ENCODE results near the gene YBX2.
"Not testable (repeated sequence)": the region's sequence is repeated elsewhere in the genome, so short reads cannot be mapped to it uniquely, and the experiment has no call there.

The YBX2 gene

GRCh38 chr17:7243838-7244237 lies 50.6 kb downstream of the YBX2 start:
- Mint-ChIP-seq H3K4me3 (peak overlapping the region; percentile 95), H3K36me3 (ENCODE audit: low read depth) (peaks cover 54% of the 10 kb centered on the region), H3K4me1 (ENCODE audit: low read depth) (peaks cover 36% of the 10 kb centered on the region)
- not testable (repeated sequence) for DNase-seq (ENCODE audit: low spot score); H3K27ac Mint-ChIP-seq; H3K9me3 Mint-ChIP-seq; H3K27me3 Mint-ChIP-seq (ENCODE audit: low read depth)

- DNase-seq (ENCODE audit: low spot score) = no peak
- Mint-ChIP-seq H3K36me3 (ENCODE audit: low read depth) (peaks cover 51% of the 10 kb centered on the region), H3K4me3 (peak overlapping the region; percentile 95), H3K4me1 (ENCODE audit: low read depth) (peaks cover 31% of the 10 kb centered on the region), H3K9me3 (no peaks in the 10 kb centered on the region), H3K27me3 (ENCODE audit: low read depth) (no peaks in the 10 kb centered on the region), H3K27ac (peak overlapping the region; percentile 84)
Measured at GRCh38 chr17:7243453-7243729, 51.0 kb downstream of the YBX2 start.

- Mint-ChIP-seq H3K36me3 (ENCODE audit: low read depth) (peaks cover 51% of the 10 kb centered on the region), H3K9me3 (no peaks in the 10 kb centered on the region), H3K27me3 (ENCODE audit: low read depth) (no peaks in the 10 kb centered on the region), H3K4me1 (ENCODE audit: low read depth) (peaks cover 31% of the 10 kb centered on the region), H3K4me3 (peak overlapping the region; percentile 95), H3K27ac (peak overlapping the region; percentile 95)
- peak; percentile 90 for DNase-seq (ENCODE audit: low spot score)
Measured at GRCh38 chr17:7242717-7243452, 51.6 kb downstream of the YBX2 start.

GRCh38 chr17:7241783-7242716 lies 52.4 kb downstream of the YBX2 start, which contains the start of gene GABARAP:
GABARAP (minus strand) TSS chr17:7242449; CDS start chr17:7242330, 119 bp downstream.
- DNase-seq (ENCODE audit: low spot score) = peak; percentile 86
- H3K4me3 Mint-ChIP-seq = peak within 1 kb of the TSS; percentile 95
- peaks cover 57% of the 10 kb centered on the region for H3K36me3 Mint-ChIP-seq (ENCODE audit: low read depth)
- peak within 1 kb of the TSS; percentile 95 for H3K27ac Mint-ChIP-seq
- no peaks in the 10 kb centered on the region for H3K27me3 Mint-ChIP-seq (ENCODE audit: low read depth)
- peaks cover 34% of the 10 kb centered on the region for H3K4me1 Mint-ChIP-seq (ENCODE audit: low read depth)
- H3K9me3 Mint-ChIP-seq = no peaks in the 10 kb centered on the region

- Mint-ChIP-seq H3K27me3 (ENCODE audit: low read depth) (no peaks in the 10 kb centered on the region), H3K9me3 (no peaks in the 10 kb centered on the region), H3K4me1 (ENCODE audit: low read depth) (peaks cover 38% of the 10 kb centered on the region), H3K4me3 (peak overlapping the region; percentile 95), H3K27ac (peak overlapping the region; percentile 95), H3K36me3 (ENCODE audit: low read depth) (peaks cover 56% of the 10 kb centered on the region)
- DNase-seq (ENCODE audit: low spot score) = no peak
Measured at GRCh38 chr17:7241090-7241733, 53.2 kb downstream of the YBX2 start.

GRCh38 chr17:7240375-7240774 lies 54.1 kb downstream of the YBX2 start:
- Mint-ChIP-seq H3K27ac (peak overlapping the region; percentile 95), H3K4me1 (ENCODE audit: low read depth) (peaks cover 43% of the 10 kb centered on the region), H3K36me3 (ENCODE audit: low read depth) (peaks cover 58% of the 10 kb centered on the region), H3K9me3 (no peaks in the 10 kb centered on the region), H3K27me3 (ENCODE audit: low read depth) (no peaks in the 10 kb centered on the region), H3K4me3 (peak overlapping the region; percentile 95)
- no peak for DNase-seq (ENCODE audit: low spot score)

- peak; percentile 98 for DNase-seq (ENCODE audit: low spot score)
- H3K27ac Mint-ChIP-seq = peak within 1 kb of the TSS; percentile 96
- H3K4me1 Mint-ChIP-seq (ENCODE audit: low read depth) = peaks cover 49% of the 10 kb centered on the region
- H3K4me3 Mint-ChIP-seq = peak within 1 kb of the TSS; percentile 95
- H3K36me3 Mint-ChIP-seq (ENCODE audit: low read depth) = peaks cover 63% of the 10 kb centered on the region
- H3K9me3 Mint-ChIP-seq = no peaks in the 10 kb centered on the region
- H3K27me3 Mint-ChIP-seq (ENCODE audit: low read depth) = no peaks in the 10 kb centered on the region
Measured at GRCh38 chr17:7239091-7240027, 55.1 kb downstream of the YBX2 start, which contains the start of gene PHF23. PHF23 (minus strand) TSS chr17:7239457; CDS start chr17:7239279, 178 bp downstream.

- H3K36me3 Mint-ChIP-seq (ENCODE audit: low read depth) = peaks cover 62% of the 10 kb centered on the region
- DNase-seq (ENCODE audit: low spot score) = no peak
- no peaks in the 10 kb centered on the region for H3K27me3 Mint-ChIP-seq (ENCODE audit: low read depth)
- peak overlapping the region; percentile 95 for H3K4me3 Mint-ChIP-seq
- no peaks in the 10 kb centered on the region for H3K9me3 Mint-ChIP-seq
- peaks cover 51% of the 10 kb centered on the region for H3K4me1 Mint-ChIP-seq (ENCODE audit: low read depth)
- peak overlapping the region; percentile 96 for H3K27ac Mint-ChIP-seq
Measured at GRCh38 chr17:7238420-7239090, 55.9 kb downstream of the YBX2 start.

All from T-helper 2 cell treated with Interferon-gamma antibody and Interleukin-4, amounts not matched to agents 5 μg/mL and 100 μg/mL, for 36 hours (primary cell).